Inflammatory macrophage (primary cell): Measurements from ENCODE around the gene CYP51A1.
"Not testable (repeated sequence)": the region's sequence is repeated elsewhere in the genome, so short reads cannot be mapped to it uniquely, and the experiment has no call there.

Experiments
- DNase-seq, 2 donors: peaks; one replicate each; pipeline ENCODE4 v3.0.0-alpha.2; 2020 to 2022

The CYP51A1 gene

GRCh38 chr7:92131093-92131492, 3.2 kb downstream of the CYP51A1 start:
- no peak for DNase-seq

- DNase-seq: no peak
These were observed 12.6 kb downstream of the CYP51A1 start for GRCh38 chr7:92121681-92122080.

- DNase-seq: no peak
These were observed 15.0 kb downstream of the CYP51A1 start for GRCh38 chr7:92119213-92119759.

GRCh38 chr7:92116949-92117348, 17.3 kb downstream of the CYP51A1 start:
- no peak for DNase-seq

- DNase-seq: no peak
These were observed 18.5 kb downstream of the CYP51A1 start for GRCh38 chr7:92115821-92116220.

- DNase-seq: no peak
These were observed 23.4 kb downstream of the CYP51A1 start for GRCh38 chr7:92110857-92111256.

GRCh38 chr7:92108821-92109220, 25.5 kb downstream of the CYP51A1 start:
- no peak for DNase-seq

- not testable (repeated sequence) for DNase-seq
These were observed 31.4 kb downstream of the CYP51A1 start for GRCh38 chr7:92102862-92103261.

GRCh38 chr7:92100534-92100933, 33.7 kb downstream of the CYP51A1 start:
- DNase-seq: no peak

GRCh38 chr7:92095380-92095779, 38.9 kb downstream of the CYP51A1 start:
- peak; percentile 31 to 38 for DNase-seq

GRCh38 chr7:92092210-92092609, 42.1 kb downstream of the CYP51A1 start:
- DNase-seq: no peak

- no peak for DNase-seq
These were observed 46.0 kb downstream of the CYP51A1 start for GRCh38 chr7:92088266-92088665.

- not testable (repeated sequence) for DNase-seq
These were observed 50.4 kb downstream of the CYP51A1 start for GRCh38 chr7:92083922-92084321.

GRCh38 chr7:92076509-92076908, 57.8 kb downstream of the CYP51A1 start:
- DNase-seq: no peak

- DNase-seq: no peak
These were observed 58.7 kb downstream of the CYP51A1 start for GRCh38 chr7:92075455-92076158.

- no peak for DNase-seq
These were observed 61.6 kb downstream of the CYP51A1 start for GRCh38 chr7:92072708-92073107.

GRCh38 chr7:92072121-92072520, 62.2 kb downstream of the CYP51A1 start:
- DNase-seq: no peak

- no peak for DNase-seq
These were observed 63.2 kb downstream of the CYP51A1 start for GRCh38 chr7:92071032-92071431.

GRCh38 chr7:92064438-92065029, 69.7 kb downstream of the CYP51A1 start:
- no peak for DNase-seq
